Mesothelial cell of epicardium (in vitro differentiated cells): ENCODE measurements around the gene PRPS1. TPM values are rescaled to one million over a fixed set of nuclear protein-coding genes. Genes with fewer than 3 reads are reported as not detected.

Experiments
- DNase-seq, 2 experiments: peaks; one replicate each; pipeline ENCODE4 v3.0.0; 2021; ENCODE audit warnings: low spot score in 2 of 2; ENCODE audit not compliant: unreplicated experiment in 2 of 2
- H3K27ac Mint-ChIP-seq: 2 replicates; pipeline ENCODE4 v1.8.0; 2021; ENCODE audit warnings: mixed read lengths
- H3K27me3 Mint-ChIP-seq: 2 replicates; pipeline ENCODE4 v1.8.0; 2021; ENCODE audit warnings: low read depth, mixed read lengths
- H3K36me3 Mint-ChIP-seq: 2 replicates; pipeline ENCODE4 v1.8.0; 2021; ENCODE audit warnings: mixed read lengths
- H3K4me1 Mint-ChIP-seq: 2 replicates; pipeline ENCODE4 v1.8.0; 2021; ENCODE audit warnings: mixed read lengths
- H3K4me3 Mint-ChIP-seq: 2 replicates; pipeline ENCODE4 v1.8.0; 2021; ENCODE audit warnings: mild to moderate bottlenecking, moderate library complexity, mixed read lengths
- H3K9me3 Mint-ChIP-seq: 2 replicates; pipeline ENCODE4 v1.8.0; 2021; ENCODE audit warnings: mixed read lengths
- total RNA-seq: library from RNA; stranded (reverse); gene quantifications from 3 replicates; pipeline ENCODE4 v1.2.1, GENCODE V29; 2021
- TF ChIP-seq, protein P1 (sequence below): fragments of 200-600 bp; sonication (generic); IDR thresholded peaks from one replicate; pipeline ENCODE4 v1.5.0; 2021; ENCODE audit warnings: antibody characterized with exemption; ENCODE audit not compliant: unreplicated experiment

Gene PRPS1
- total RNA-seq, 1 donor from 2014 or later, result 28.3 TPM

DNA sequence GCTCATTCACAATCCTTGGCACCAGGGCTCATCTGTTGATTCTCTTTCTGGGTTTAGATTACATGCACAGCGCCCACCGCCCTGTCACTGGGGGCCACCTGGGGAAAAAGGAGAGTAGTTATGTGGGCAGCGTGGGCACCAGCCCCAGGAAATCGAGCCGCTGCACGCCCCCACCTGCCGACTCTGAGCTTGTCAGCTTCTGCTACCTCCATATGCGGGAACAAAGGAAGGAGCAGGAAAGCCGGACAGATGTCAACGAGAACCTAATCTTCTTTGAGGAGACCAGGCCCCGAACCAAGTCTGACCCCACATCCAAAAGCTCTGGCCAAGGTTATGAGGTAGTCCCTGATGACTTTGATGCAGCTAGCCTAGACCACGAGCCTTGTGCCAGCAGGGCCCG, 31.0 kb upstream of the PRPS1 start:
- H3K27ac Mint-ChIP-seq, result peak overlapping the region; percentile 90
- H3K36me3 Mint-ChIP-seq, result no peaks in the 10 kb centered on the region
- no peak overlapping the region for H3K4me3 Mint-ChIP-seq
- peaks cover 22% of the 10 kb centered on the region for H3K9me3 Mint-ChIP-seq
- TF ChIP-seq, protein P1, sequence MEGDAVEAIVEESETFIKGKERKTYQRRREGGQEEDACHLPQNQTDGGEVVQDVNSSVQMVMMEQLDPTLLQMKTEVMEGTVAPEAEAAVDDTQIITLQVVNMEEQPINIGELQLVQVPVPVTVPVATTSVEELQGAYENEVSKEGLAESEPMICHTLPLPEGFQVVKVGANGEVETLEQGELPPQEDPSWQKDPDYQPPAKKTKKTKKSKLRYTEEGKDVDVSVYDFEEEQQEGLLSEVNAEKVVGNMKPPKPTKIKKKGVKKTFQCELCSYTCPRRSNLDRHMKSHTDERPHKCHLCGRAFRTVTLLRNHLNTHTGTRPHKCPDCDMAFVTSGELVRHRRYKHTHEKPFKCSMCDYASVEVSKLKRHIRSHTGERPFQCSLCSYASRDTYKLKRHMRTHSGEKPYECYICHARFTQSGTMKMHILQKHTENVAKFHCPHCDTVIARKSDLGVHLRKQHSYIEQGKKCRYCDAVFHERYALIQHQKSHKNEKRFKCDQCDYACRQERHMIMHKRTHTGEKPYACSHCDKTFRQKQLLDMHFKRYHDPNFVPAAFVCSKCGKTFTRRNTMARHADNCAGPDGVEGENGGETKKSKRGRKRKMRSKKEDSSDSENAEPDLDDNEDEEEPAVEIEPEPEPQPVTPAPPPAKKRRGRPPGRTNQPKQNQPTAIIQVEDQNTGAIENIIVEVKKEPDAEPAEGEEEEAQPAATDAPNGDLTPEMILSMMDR, result no peak
- H3K27me3 Mint-ChIP-seq, result no peaks in the 10 kb centered on the region
- no peak for DNase-seq
- peaks cover 15% of the 10 kb centered on the region for H3K4me1 Mint-ChIP-seq

DNA sequence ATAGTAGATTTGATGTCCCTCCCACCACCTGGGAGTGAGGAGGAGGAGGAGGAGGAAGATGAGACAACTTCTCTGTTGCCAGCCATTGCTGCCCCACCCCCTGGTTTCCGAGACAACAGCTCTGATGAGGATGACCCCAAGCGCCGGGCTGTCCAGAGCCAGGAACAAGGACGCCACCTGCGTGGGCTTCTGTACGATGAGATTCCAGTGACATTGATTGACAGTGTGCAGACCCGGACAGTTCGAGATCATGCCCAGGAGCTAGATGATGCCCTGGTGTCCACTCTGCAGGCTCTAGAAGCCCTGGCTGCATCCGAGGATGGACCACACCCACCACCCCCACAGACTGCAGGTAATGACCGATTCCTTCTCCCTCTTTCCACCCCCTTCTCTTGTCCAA, 30.5 kb upstream of the PRPS1 start:
- Mint-ChIP-seq H3K4me1 (peaks cover 15% of the 10 kb centered on the region), H3K4me3 (no peak overlapping the region), H3K27ac (no peak overlapping the region), H3K36me3 (no peaks in the 10 kb centered on the region), H3K9me3 (peaks cover 22% of the 10 kb centered on the region), H3K27me3 (no peaks in the 10 kb centered on the region)
- TF ChIP-seq, protein P1, result no peak
- DNase-seq, result no peak

DNA sequence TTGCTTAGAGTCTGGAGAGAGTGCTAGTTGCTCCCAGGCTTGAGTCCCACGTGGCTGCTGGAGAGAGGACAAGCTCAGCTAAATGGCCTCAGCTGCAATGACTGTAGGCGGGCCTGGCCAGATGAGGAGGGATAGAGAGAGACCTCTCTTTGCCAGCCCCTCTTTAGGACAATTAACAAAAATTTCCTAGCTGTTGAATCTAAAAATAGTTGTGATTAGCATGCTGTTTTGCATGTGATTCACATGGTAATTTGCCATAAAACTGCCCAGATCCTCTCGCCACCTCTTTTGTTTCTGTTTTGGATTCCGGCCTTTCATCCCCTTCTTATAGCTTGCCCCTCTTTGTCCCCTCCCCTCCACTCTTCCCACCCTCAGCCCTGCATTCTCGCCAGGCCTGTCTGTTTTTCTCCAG, 28.9 kb upstream of the PRPS1 start:
- TF ChIP-seq, protein P1, result no peak
- Mint-ChIP-seq H3K27me3 (no peaks in the 10 kb centered on the region), H3K27ac (no peak overlapping the region), H3K9me3 (peaks cover 6% of the 10 kb centered on the region), H3K36me3 (no peaks in the 10 kb centered on the region), H3K4me1 (peaks cover 15% of the 10 kb centered on the region), H3K4me3 (no peak overlapping the region)
- DNase-seq, result no peak

DNA sequence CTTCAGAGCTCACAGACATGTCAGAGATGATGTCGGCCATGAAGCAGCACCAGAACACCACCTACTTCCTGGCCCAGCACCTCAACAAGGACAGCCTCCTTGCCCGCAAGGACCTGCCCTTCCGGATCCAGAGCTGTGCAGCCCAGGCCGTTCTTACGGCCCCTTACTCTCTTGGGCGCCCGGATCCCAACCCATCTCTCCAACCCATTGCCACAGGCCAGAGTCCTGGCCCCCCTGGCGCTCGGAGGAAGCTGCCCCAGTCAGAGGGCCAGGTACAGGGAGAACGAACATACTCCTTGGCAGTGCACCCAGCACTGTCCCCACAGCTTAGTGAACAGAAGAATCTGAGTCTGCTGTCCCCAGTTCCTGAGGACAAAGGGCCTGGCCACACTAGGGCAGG, 27.9 kb upstream of the PRPS1 start:
- Mint-ChIP-seq H3K4me3 (no peak overlapping the region), H3K27ac (no peak overlapping the region)

DNA sequence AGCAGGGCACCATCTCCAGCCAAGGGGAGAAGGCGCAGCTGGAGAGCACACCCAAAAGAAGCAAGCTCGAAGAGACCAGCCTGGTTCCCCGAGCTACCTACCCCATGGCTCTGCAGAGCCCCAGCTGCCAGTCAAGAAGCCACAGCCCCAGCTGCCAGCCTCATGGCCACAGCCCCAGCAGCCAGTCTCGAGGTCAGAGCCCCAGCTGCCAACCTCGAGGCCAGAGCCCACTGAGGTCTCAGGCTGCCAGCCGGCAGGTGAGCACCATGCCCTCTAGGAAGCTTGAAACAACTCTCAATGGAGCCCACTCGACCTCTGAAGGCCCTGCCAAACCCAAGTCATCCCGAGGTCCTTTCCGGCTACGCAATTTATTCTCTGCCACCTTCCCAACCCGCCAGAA, 27.0 kb upstream of the PRPS1 start:
- no peak for DNase-seq
- TF ChIP-seq, protein P1, result no peak
- no peaks in the 10 kb centered on the region for H3K27me3 Mint-ChIP-seq
- H3K27ac Mint-ChIP-seq, result no peak overlapping the region
- H3K36me3 Mint-ChIP-seq, result no peaks in the 10 kb centered on the region
- peaks cover 1% of the 10 kb centered on the region for H3K9me3 Mint-ChIP-seq
- H3K4me1 Mint-ChIP-seq, result peaks cover 10% of the 10 kb centered on the region
- no peak overlapping the region for H3K4me3 Mint-ChIP-seq

More for the DNA sequence above, 27.9 kb upstream of the PRPS1 start:
- DNase-seq, result no peak
- no peaks in the 10 kb centered on the region for H3K36me3 Mint-ChIP-seq
- no peaks in the 10 kb centered on the region for H3K27me3 Mint-ChIP-seq
- peaks cover 6% of the 10 kb centered on the region for H3K9me3 Mint-ChIP-seq
- peaks cover 15% of the 10 kb centered on the region for H3K4me1 Mint-ChIP-seq
- TF ChIP-seq, protein P1, result no peak

DNA sequence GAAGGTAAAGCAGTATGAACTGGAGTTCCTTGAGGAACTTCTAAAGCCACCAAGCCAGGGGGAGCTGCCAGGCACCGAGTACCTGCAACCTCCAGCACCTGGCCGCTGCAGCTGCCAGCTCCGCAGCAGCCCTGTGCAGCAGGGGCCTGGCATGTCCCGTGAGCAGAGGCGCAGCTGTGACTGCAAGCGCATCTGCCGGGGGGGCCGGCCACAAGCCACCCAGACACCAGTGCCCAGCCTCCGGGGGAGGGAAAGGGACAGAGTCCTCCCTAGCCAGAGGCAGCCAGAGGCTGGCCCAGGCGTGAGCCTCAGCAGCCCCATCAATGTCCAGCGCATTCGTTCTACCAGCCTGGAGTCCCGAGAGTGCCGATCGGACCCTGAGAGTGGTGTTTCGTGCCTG, 26.6 kb upstream of the PRPS1 start:
- Mint-ChIP-seq H3K27me3 (no peaks in the 10 kb centered on the region), H3K4me1 (peaks cover 5% of the 10 kb centered on the region), H3K36me3 (no peaks in the 10 kb centered on the region), H3K4me3 (no peak overlapping the region), H3K9me3 (no peaks in the 10 kb centered on the region), H3K27ac (no peak overlapping the region)
- TF ChIP-seq, protein P1, result no peak
- DNase-seq, result no peak
